PC-3 (cell line): ENCODE data around the gene MFAP3. TPM values are rescaled to one million over a fixed set of nuclear protein-coding genes. Genes with fewer than 3 reads are reported as not detected.

Experiments
- ATAC-seq: fragments of 200-7000 bp; cut with Tn5 transposase; 2 replicates; pipeline ENCODE4 v1.9.1; 2020; ENCODE audit warnings: mild to moderate bottlenecking, moderate library complexity
- BruUV-seq: library from RNA; stranded (reverse); fragments of 400-500 nt; replicated peaks from 2 replicates; lab custom pipeline; 2021; lab: Mats Ljungman, UMichigan
- CTCF ChIA-PET: fragments of 300-600 bp; sonication (Branson Sonifier 250); formaldehyde crosslinking; loops from one replicate; lab custom pipeline; 2022; ENCODE audit warnings: antibody characterized with exemption; lab: Charles Lee
- POLR2A ChIA-PET: fragments of 300-600 bp; sonication (Branson Sonifier 250); formaldehyde crosslinking; loops from one replicate; lab custom pipeline; 2022; ENCODE audit warnings: antibody characterized with exemption; ENCODE audit not compliant: unreplicated experiment; lab: Charles Lee
- DNase-seq: peaks from one replicate; pipeline ENCODE4 v3.0.0-alpha.2; 2015
- H2AFZ ChIP-seq: fragments of 300-600 bp; sonication (generic); 2 replicates; pipeline ENCODE4 v1.6.0; 2016; ENCODE audit warnings: antibody characterized with exemption, low read length
- H3F3A ChIP-seq: fragments of 300-600 bp; sonication (generic); one replicate; pipeline ENCODE4 v1.6.0; 2017; ENCODE audit warnings: antibody characterized with exemption, low read length, control low read depth, mild to moderate bottlenecking; ENCODE audit not compliant: unreplicated experiment
- H3K27ac ChIP-seq: fragments of 300-600 bp; sonication (generic); 2 replicates; pipeline ENCODE4 v1.5.1; 2016; ENCODE audit warnings: mild to moderate bottlenecking, low read length
- H3K27me3 ChIP-seq: fragments of 300-600 bp; sonication (generic); 2 replicates; pipeline ENCODE4 v1.6.1; 2016; ENCODE audit warnings: low read length, mixed read lengths
- H3K36me3 ChIP-seq: fragments of 300-600 bp; sonication (generic); 2 replicates; pipeline ENCODE4 v1.6.1; 2016; ENCODE audit warnings: low read depth, mixed run types, low read length, mixed read lengths
- H3K4me1 ChIP-seq: fragments of 300-600 bp; sonication (generic); 2 replicates; pipeline ENCODE4 v1.5.1; 2016; ENCODE audit warnings: low read length; ENCODE audit not compliant: insufficient read depth
- H3K4me2 ChIP-seq: fragments of 300-600 bp; sonication (generic); 2 replicates; pipeline ENCODE4 v1.6.0; 2016; ENCODE audit warnings: low read length
- H3K4me3 ChIP-seq: fragments of 300-600 bp; sonication (generic); 2 replicates; pipeline ENCODE4 v1.5.1; 2016; ENCODE audit warnings: mild to moderate bottlenecking, low read length, mixed read lengths
- H3K79me2 ChIP-seq: fragments of 300-600 bp; sonication (generic); 2 replicates; pipeline ENCODE4 v1.6.1; 2017; ENCODE audit warnings: low read length, mixed read lengths
- H3K9ac ChIP-seq: fragments of 300-600 bp; sonication (generic); 2 replicates; pipeline ENCODE4 v1.6.0; 2016; ENCODE audit warnings: mild to moderate bottlenecking, low read length
- H3K9me2 ChIP-seq: fragments of 300-600 bp; sonication (generic); replicated peaks from 2 replicates; pipeline ENCODE4 v1.6.1; 2016; ENCODE audit warnings: mixed run types, low read length, mixed read lengths
- H3K9me3 ChIP-seq: fragments of 300-600 bp; sonication (generic); 2 replicates; pipeline ENCODE4 v1.6.1; 2016; ENCODE audit warnings: low read length, mixed read lengths
- H4K20me1 ChIP-seq: fragments of 300-600 bp; sonication (generic); 2 replicates; pipeline ENCODE4 v1.6.1; 2016; ENCODE audit warnings: low read length, mixed read lengths
- CTCF ChIP-seq: fragments of 300-600 bp; sonication (generic); conservative IDR thresholded peaks from 2 replicates; pipeline ENCODE4 v1.5.1; 2017; ENCODE audit warnings: antibody characterized with exemption, low read depth, mild to moderate bottlenecking, low read length
- EZH2 ChIP-seq: fragments of 300-600 bp; sonication (generic); IDR thresholded peaks from one replicate; pipeline ENCODE4 v1.6.1; 2017; ENCODE audit warnings: antibody characterized with exemption, mild to moderate bottlenecking, low read length; ENCODE audit not compliant: unreplicated experiment
- EZH2phosphoT487 ChIP-seq: fragments of 300-600 bp; sonication (generic); IDR thresholded peaks from 2 replicates; pipeline ENCODE4 v1.6.1; 2018; ENCODE audit warnings: mild to moderate bottlenecking, antibody characterized with exemption, low read length, borderline replicate concordance
- intact Hi-C: fragments of 100-400 bp; cut with micrococcal nuclease; formaldehyde crosslinking; loops from 2 replicates; pipeline ENCODE4 v1.9.0; 2023
- total RNA-seq: library from RNA; depleted of rRNA; stranded (reverse); fragments of >200 nt; gene quantifications from 2 replicates; pipeline ENCODE4 v1.2.3, GENCODE V29; 2014

MFAP3 gene
- total RNA-seq, 1 experiment from 2014 or later = 21.1 TPM

DNA sequence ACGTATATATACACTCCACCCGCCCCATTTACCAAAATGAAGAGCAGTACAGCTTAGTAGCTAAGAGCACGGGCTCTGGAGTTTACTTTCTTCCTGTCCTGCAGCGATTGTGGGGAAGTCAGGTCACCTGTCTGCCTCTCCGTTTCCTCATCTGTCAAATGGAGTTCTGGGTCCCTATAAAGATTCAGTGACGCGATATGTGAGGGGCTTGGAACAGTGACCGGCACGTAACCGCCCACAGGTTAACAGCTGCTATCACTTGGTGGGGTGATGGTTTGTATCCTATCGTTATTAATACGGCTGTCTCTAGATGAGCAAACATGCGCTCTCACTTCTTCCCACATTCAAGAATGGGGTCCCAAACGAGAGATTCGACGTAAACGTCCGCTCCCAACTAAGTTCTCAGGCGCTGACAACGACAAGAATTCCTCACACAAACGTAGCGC lies 483 bp upstream of the MFAP3 start:
- Histone ChIP-seq H3K9me2 (no peaks in the 10 kb centered on the region), H3K4me2 (peak overlapping the region; percentile 98)
- TSS peak; percentile 88 for BruUV-seq

GRCh38 chr5:154039458-154039829 lies 677 bp downstream of the MFAP3 start:
- Histone ChIP-seq H4K20me1 (no peaks in the 10 kb centered on the region), H3K9me3 (no peaks in the 10 kb centered on the region), H3K9me2 (no peaks in the 10 kb centered on the region), H3K27me3 (no peaks in the 10 kb centered on the region), H3K9ac (peak overlapping the region; percentile 85), H3K4me3 (peak overlapping the region; percentile 99), H3K36me3 (no peaks in the 10 kb centered on the region), H3K4me1 (peaks cover 14% of the 10 kb centered on the region), H3K4me2 (peak overlapping the region; percentile 98), H2AFZ (peak overlapping the region; percentile 96), H3K27ac (no peak overlapping the region), H3K79me2 (peaks cover 31% of the 10 kb centered on the region), H3F3A (no peaks in the 10 kb centered on the region)
- DNase-seq (no peak), ATAC-seq (no peak)
- ChIA-PET POLR2A (interaction anchor here (0.7 kb wide), 1 partner anchor 462 kb away, joined by 3 read pairs; no protein-coding TSS in a partner anchor), CTCF (interaction anchor here (0.6 to 0.7 kb wide), 2 partner anchors 379 to 742 kb away, joined by 3 to 4 read pairs; no protein-coding TSS in a partner anchor)
- TF ChIP-seq EZH2phosphoT487 (no peak), CTCF (no peak), EZH2 (no peak)
- intact Hi-C loops = no loop called here
- BruUV-seq = no TSS peak

More for the DNA sequence above, 483 bp upstream of the MFAP3 start:
- no peaks in the 10 kb centered on the region for H3K9me3 ChIP-seq
- peak overlapping the region; percentile 85 for H3K9ac ChIP-seq
- H3F3A ChIP-seq = no peaks in the 10 kb centered on the region
- H4K20me1 ChIP-seq = no peaks in the 10 kb centered on the region
- H3K4me1 ChIP-seq = peaks cover 14% of the 10 kb centered on the region
- DNase-seq (peak; percentile 24), ATAC-seq (peak; percentile 37)
- no peaks in the 10 kb centered on the region for H3K36me3 ChIP-seq
- POLR2A ChIA-PET = interaction anchor here (0.5 to 0.7 kb wide), 2 partner anchors 14 to 608 kb away, joined by 3 to 15 read pairs; no protein-coding TSS in a partner anchor
- H3K27me3 ChIP-seq = no peaks in the 10 kb centered on the region
- peak overlapping the region; percentile 61 for H3K27ac ChIP-seq
- CTCF ChIA-PET = no interaction called here
- H3K4me3 ChIP-seq = peak overlapping the region; percentile 99
- TF ChIP-seq EZH2 (no peak), CTCF (no peak), EZH2phosphoT487 (no peak)
- intact Hi-C loops = no loop called here
- peaks cover 28% of the 10 kb centered on the region for H3K79me2 ChIP-seq
- peak overlapping the region; percentile 96 for H2AFZ ChIP-seq

DNA sequence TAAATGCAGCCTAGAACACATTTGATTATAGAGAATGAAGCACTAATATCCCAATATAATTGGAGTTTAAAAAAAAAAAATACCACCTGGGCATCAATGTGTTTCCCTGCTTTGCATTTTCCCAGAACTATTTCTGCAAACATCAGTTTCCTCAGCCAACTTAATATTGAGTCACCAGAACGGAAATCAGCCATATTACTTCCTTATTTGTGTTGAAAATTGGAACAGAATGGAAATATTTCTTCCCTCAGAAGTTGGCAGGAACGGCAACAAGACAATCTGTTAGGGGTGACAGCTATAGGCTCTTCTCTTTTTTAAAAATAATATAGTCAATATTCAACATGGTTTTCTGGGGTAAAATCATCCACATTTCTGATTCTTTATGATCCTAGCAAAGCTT lies 4.0 kb downstream of the MFAP3 start:
- H2AFZ ChIP-seq = no peak overlapping the region
- CTCF ChIA-PET = no interaction called here
- DNase-seq = no peak
- no peak overlapping the region for H3K4me3 ChIP-seq
- no peaks in the 10 kb centered on the region for H3K9me2 ChIP-seq
- no peak overlapping the region for H3K9ac ChIP-seq
- H3K79me2 ChIP-seq = peaks cover 38% of the 10 kb centered on the region
- peaks cover 14% of the 10 kb centered on the region for H3K4me1 ChIP-seq
- POLR2A ChIA-PET = no interaction called here
- intact Hi-C loops = no loop called here
- H3K9me3 ChIP-seq = no peaks in the 10 kb centered on the region
- H3K36me3 ChIP-seq = no peaks in the 10 kb centered on the region
- H3K27ac ChIP-seq = no peak overlapping the region
- TF ChIP-seq CTCF (no peak), EZH2 (no peak), EZH2phosphoT487 (no peak)
- no TSS peak for BruUV-seq
- H3F3A ChIP-seq = no peaks in the 10 kb centered on the region
- H3K27me3 ChIP-seq = no peaks in the 10 kb centered on the region
- no peaks in the 10 kb centered on the region for H4K20me1 ChIP-seq
- no peak overlapping the region for H3K4me2 ChIP-seq
- no peak for ATAC-seq
